PC-9 (cell line): ENCODE measurements around the gene ERN1. TPM values are rescaled to one million over a fixed set of nuclear protein-coding genes. Genes with fewer than 3 reads are reported as not detected.

Experiments used
- BruUV-seq: library from RNA; stranded (reverse); fragments of 400-500 nt; replicated peaks from 2 replicates; lab custom pipeline; 2021; lab: Mats Ljungman, UMichigan
- CTCF ChIA-PET: fragments of 300-600 bp; sonication (Branson Sonifier 250); formaldehyde crosslinking; loops from one replicate; lab custom pipeline; 2022; ENCODE audit warnings: antibody characterized with exemption; lab: Charles Lee
- POLR2A ChIA-PET: fragments of 300-600 bp; sonication (Branson Sonifier 250); formaldehyde crosslinking; loops from one replicate; lab custom pipeline; 2022; ENCODE audit warnings: antibody characterized with exemption; ENCODE audit not compliant: unreplicated experiment; lab: Charles Lee
- DNase-seq, 2 experiments: peaks; one replicate each; pipeline versions ENCODE4 v3.0.0 to v3.0.0-alpha.2; 2015 to 2022; ENCODE audit warnings: mixed read lengths in 1 of 2
- H2AFZ ChIP-seq: fragments of 200-600 bp; sonication (generic); 2 replicates; pipeline ENCODE4 v1.8.1; 2017; ENCODE audit warnings: antibody characterized with exemption
- H3F3A ChIP-seq: fragments of 200-600 bp; sonication (generic); 2 replicates; pipeline ENCODE4 v1.8.1; 2017; ENCODE audit warnings: antibody characterized with exemption, mild to moderate bottlenecking, low read depth; ENCODE audit not compliant: insufficient read depth
- H3K27ac ChIP-seq: fragments of 200-600 bp; sonication (generic); 2 replicates; pipeline ENCODE4 v1.6.1; 2016; ENCODE audit warnings: mixed run types
- H3K27me3 ChIP-seq: fragments of 200-600 bp; sonication (generic); 2 replicates; pipeline ENCODE4 v1.6.1; 2016; ENCODE audit warnings: low read depth, mixed run types; ENCODE audit not compliant: insufficient read depth
- H3K36me3 ChIP-seq: fragments of 200-600 bp; sonication (generic); 2 replicates; pipeline ENCODE4 v1.6.1; 2016; ENCODE audit warnings: low read depth, mixed run types
- H3K4me1 ChIP-seq: fragments of 200-600 bp; sonication (generic); replicated peaks from 2 replicates; pipeline ENCODE4 v1.6.1; 2016; ENCODE audit warnings: mixed run types; ENCODE audit not compliant: insufficient read depth
- H3K4me2 ChIP-seq: fragments of 200-600 bp; sonication (generic); 2 replicates; pipeline ENCODE4 v1.6.1; 2017; ENCODE audit warnings: mixed run types
- H3K4me3 ChIP-seq: fragments of 200-600 bp; sonication (generic); 2 replicates; pipeline ENCODE4 v1.6.1; 2016; ENCODE audit warnings: mixed run types
- H3K79me2 ChIP-seq: fragments of 200-600 bp; sonication (generic); 2 replicates; pipeline ENCODE4 v1.6.1; 2017; ENCODE audit warnings: low read depth, mixed run types
- H3K9me2 ChIP-seq: fragments of 200-600 bp; sonication (generic); 2 replicates; pipeline ENCODE4 v1.8.1; 2017; ENCODE audit warnings: mild to moderate bottlenecking; ENCODE audit not compliant: insufficient read depth
- H3K9me3 ChIP-seq: fragments of 200-600 bp; sonication (generic); 2 replicates; pipeline ENCODE4 v1.8.1; 2016; ENCODE audit warnings: low read depth; ENCODE audit not compliant: insufficient read depth
- H4K20me1 ChIP-seq: fragments of 200-600 bp; sonication (generic); 2 replicates; pipeline ENCODE4 v1.8.1; 2017; ENCODE audit not compliant: insufficient read depth
- CTCF ChIP-seq: fragments of 200-600 bp; sonication (generic); conservative IDR thresholded peaks from 2 replicates; pipeline ENCODE4 v1.6.1; 2017; ENCODE audit warnings: mixed run types, antibody characterized with exemption, mild to moderate bottlenecking, moderate library complexity
- EZH2 ChIP-seq: fragments of 200-600 bp; sonication (generic); IDR thresholded peaks from 2 replicates; pipeline ENCODE4 v1.8.0; 2017; ENCODE audit warnings: antibody characterized with exemption, low read depth
- intact Hi-C: fragments of 100-400 bp; cut with micrococcal nuclease; formaldehyde crosslinking; loops from one replicate; pipeline ENCODE4 v1.10.0; 2022; ENCODE audit not compliant: unreplicated experiment
- total RNA-seq: library from RNA; stranded (reverse); gene quantifications from 2 replicates; pipeline ENCODE4 v1.2.3, GENCODE V29; 2021

ERN1 gene
- total RNA-seq, 1 experiment from 2014 or later, result 9.2 TPM

- DNase-seq, result no peak
- intact Hi-C loops, result no loop called here
- BruUV-seq, result no TSS peak
- H3K27me3 ChIP-seq, result no peaks in the 10 kb centered on the region
- H3K36me3 ChIP-seq, result no peaks in the 10 kb centered on the region
- H3K4me2 ChIP-seq, result no peak overlapping the region
- H3K9me3 ChIP-seq, result no peaks in the 10 kb centered on the region
- H4K20me1 ChIP-seq, result no peaks in the 10 kb centered on the region
- POLR2A ChIA-PET, result no interaction called here
- peaks cover 7% of the 10 kb centered on the region for H3K4me1 ChIP-seq
- TF ChIP-seq EZH2, result no peak
- no peak for TF ChIP-seq CTCF
- no peak overlapping the region for H3K27ac ChIP-seq
- H2AFZ ChIP-seq, result no peak overlapping the region
- no peaks in the 10 kb centered on the region for H3K9me2 ChIP-seq
- no peaks in the 10 kb centered on the region for H3K79me2 ChIP-seq
- H3F3A ChIP-seq, result peaks cover 1% of the 10 kb centered on the region
- no peak overlapping the region for H3K4me3 ChIP-seq
- CTCF ChIA-PET, result no interaction called here
These were observed 9.6 kb upstream of the ERN1 start for GRCh38 chr17:64139542-64139941.

- no TSS peak for BruUV-seq
- no peak overlapping the region for H3K4me3 ChIP-seq
- H3F3A ChIP-seq, result 0 out of 2 replicates have a peak, but pooled peaks cover 6% of the 10 kb centered on the region
- H3K27ac ChIP-seq, result no peak overlapping the region
- CTCF ChIA-PET, result no interaction called here
- H3K4me2 ChIP-seq, result no peak overlapping the region
- no peak for TF ChIP-seq CTCF
- no peak for TF ChIP-seq EZH2
- no peaks in the 10 kb centered on the region for H3K27me3 ChIP-seq
- intact Hi-C loops, result no loop called here
- no peaks in the 10 kb centered on the region for H4K20me1 ChIP-seq
- H3K79me2 ChIP-seq, result no peaks in the 10 kb centered on the region
- POLR2A ChIA-PET, result no interaction called here
- no peaks in the 10 kb centered on the region for H3K4me1 ChIP-seq
- H3K9me2 ChIP-seq, result no peaks in the 10 kb centered on the region
- no peaks in the 10 kb centered on the region for H3K36me3 ChIP-seq
- no peaks in the 10 kb centered on the region for H3K9me3 ChIP-seq
- no peak overlapping the region for H2AFZ ChIP-seq
- no peak for DNase-seq
These were observed 8.5 kb upstream of the ERN1 start for GRCh38 chr17:64138441-64138840.

GRCh38 chr17:64135000-64135399 lies 5.1 kb upstream of the ERN1 start:
- no TSS peak for BruUV-seq
- no peak overlapping the region for H3K27ac ChIP-seq
- TF ChIP-seq EZH2 (no peak), CTCF (no peak)
- H3K27me3 ChIP-seq, result no peaks in the 10 kb centered on the region
- no peaks in the 10 kb centered on the region for H3K36me3 ChIP-seq
- H4K20me1 ChIP-seq, result no peaks in the 10 kb centered on the region
- H2AFZ ChIP-seq, result no peak overlapping the region
- ChIA-PET POLR2A (no interaction called here), CTCF (no interaction called here)
- DNase-seq, result no peak
- H3K9me3 ChIP-seq, result no peaks in the 10 kb centered on the region
- H3K9me2 ChIP-seq, result no peaks in the 10 kb centered on the region
- H3K79me2 ChIP-seq, result no peaks in the 10 kb centered on the region
- no peaks in the 10 kb centered on the region for H3K4me1 ChIP-seq
- H3K4me2 ChIP-seq, result no peak overlapping the region
- H3K4me3 ChIP-seq, result no peak overlapping the region
- H3F3A ChIP-seq, result peaks cover 10% of the 10 kb centered on the region; the same call in 1 of the 2 replicates
- intact Hi-C loops, result loop anchor here (5.0 kb wide), 1 partner anchor 53 kb away; no protein-coding TSS in a partner anchor
